HG02852 (cell line): Measurements from ENCODE around the gene MRPL58.
"Not testable (repeated sequence)": the region's sequence is repeated elsewhere in the genome, so short reads cannot be mapped to it uniquely, and the experiment has no call there.

Experiments used
- ATAC-seq: cut with Tn5 transposase; IDR thresholded peaks from one replicate; pipeline ENCODE4 v1.9.1; 2021; ENCODE audit warnings: mild to moderate bottlenecking, moderate library complexity; ENCODE audit not compliant: unreplicated experiment

The MRPL58 gene

DNA sequence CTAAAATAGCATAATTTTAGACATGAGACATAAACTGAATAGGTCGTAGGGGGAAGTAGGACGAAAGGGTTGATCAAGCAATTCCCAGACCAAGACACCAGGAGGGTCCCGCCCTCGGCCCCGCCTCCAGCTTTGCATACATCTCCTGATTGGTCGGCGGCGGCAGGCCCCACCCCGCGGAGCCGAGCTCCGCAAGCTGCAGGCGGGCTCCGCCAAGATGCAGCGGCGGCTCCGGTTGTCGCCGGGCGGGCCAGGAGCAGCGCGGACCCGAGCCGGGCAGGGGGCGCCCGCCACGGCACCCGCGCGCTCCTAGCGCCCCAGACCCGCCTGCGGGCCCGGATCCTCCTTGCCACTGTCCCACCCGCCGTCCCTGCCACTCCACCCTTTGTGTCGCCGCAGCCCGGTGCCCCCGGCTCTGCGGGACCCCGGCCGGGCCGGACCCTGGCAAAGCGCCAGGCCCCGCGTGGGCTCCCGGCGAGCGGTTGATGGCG, 25.0 kb upstream of the MRPL58 start, which contains the start of gene CDR2L:
TSS of gene CDR2L (plus strand) at position 215 of the 491 bp plus-strand sequence. CDS start 412 bp downstream, outside the sequence.
- peak; percentile 93 for ATAC-seq

DNA sequence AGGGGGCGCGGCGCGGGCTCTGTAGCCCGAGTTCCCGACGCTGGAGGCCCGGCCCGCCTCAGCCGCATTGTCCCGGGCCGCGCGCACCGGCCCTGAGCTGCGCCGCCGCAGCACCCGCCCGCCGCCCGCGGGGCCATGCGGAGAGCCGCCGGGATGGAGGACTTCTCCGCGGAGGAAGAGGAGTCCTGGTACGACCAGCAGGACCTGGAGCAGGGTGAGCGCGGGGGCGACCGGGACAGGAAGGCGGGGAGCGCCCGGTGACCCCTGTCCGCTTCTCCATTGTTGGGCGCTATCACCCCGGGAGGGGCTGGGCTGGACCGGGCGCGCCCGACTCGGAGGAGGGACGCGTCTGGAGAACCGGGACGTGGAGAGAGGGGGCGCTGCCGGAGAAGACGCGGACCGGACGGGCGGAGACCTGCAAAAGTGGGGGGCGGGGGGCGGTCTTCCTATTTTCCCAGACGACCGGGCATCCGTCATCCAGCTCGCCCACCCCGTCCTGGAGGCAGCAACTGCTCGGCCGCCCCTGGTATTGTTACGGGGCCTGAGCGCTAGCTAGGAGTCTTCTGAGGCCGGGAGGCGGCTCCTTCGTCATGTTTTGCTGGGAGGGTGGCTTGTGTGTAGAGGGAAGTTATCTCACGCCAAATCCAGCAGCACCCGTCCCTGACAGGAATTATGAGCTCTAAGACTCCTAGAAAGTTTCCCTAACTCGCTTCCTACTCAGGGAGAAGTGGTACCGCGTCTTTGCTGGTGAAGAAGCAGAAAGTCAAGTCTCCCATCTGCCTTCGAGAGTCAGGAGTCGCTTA, 24.4 kb upstream of the MRPL58 start:
- peak; percentile 34 for ATAC-seq

DNA sequence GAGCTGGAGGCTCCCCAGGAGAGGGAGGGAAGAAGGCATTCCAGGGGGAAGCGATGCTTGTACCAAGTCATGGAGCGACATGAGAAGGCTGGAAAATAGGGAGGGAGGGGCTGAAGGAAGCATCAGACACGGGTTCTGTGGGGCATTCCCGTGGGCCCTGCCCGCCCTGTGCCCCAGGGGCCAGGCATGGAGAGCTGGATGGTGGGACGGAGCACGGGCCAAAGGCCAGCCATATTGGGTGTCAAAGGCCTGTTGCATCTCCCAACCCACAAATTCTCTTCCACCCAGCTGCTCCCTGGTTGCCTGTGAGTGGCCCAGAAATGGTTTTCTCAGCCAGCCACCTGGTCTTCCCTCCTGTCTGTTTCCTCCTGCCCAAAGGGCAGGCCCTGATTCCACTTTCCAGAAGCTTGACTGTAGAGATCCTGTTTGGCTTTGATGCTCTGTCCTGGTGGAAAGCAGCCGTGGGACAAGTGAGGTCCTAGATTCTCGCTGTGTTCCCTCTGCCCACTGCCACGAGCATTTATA, 21.8 kb upstream of the MRPL58 start:
- no peak for ATAC-seq

GRCh38 chr17:74992223-74992622, 20.2 kb upstream of the MRPL58 start:
- no peak for ATAC-seq

DNA sequence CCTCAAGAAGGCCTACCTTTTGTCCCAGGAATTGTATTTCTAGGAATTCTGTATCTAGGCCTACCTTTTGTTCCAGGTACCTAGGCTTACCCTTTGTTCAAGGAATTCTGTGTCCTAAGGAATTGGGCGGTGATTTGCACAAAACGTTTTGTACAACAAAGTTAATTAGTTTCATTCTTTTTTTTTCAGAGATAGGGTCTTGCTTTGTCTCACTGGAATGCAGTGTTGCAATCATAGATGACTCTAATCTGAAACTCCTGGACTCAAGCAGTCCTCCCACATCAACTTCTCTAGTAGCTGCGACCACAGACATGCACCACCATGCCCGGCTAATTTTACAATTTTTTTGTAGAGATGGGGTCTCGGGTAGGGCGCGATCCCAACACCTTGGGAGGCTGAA, 18.0 kb upstream of the MRPL58 start:
- ATAC-seq = no peak

DNA sequence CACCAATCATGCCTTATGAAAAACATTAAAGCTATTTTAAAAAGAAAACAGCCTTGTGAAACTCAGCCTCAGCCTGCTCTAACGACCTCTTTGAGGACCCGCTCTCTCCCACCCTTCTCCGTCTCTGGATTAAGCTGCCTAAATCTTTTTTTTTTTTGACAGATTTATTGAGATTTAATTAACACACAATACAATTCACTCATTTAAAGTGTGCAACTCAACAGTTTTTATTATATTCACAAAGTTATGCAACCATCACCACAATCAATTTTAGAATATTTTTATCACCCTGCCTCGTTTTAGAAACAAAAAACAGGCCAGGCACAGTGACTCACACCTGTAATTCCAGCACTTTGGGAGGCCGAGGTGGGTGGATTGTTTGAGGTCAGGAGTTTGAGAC, 16.6 kb upstream of the MRPL58 start:
- ATAC-seq = no peak

DNA sequence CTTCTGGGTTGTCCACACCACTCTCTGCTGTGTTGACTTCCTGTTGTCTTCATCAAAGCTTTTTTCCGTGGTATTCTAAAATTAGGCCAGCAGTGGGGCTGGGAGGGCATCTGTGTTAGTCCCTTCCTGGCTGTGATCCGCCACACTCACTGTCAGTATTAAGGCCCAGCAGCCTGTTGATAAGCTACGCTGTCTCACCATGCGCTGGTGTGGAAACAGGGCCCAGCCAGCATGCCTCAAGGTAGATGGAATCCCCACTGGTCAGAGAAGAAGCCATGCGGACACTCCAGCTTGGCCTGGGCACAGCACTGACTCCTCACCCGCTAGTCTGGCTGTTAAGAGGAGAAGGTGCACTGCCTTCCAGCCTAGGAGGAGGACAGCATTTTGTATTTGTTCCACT, 13.7 kb upstream of the MRPL58 start:
- ATAC-seq = no peak

GRCh38 chr17:74999523-74999922, 12.9 kb upstream of the MRPL58 start:
- ATAC-seq = no peak

- ATAC-seq = no peak
Observed at GRCh38 chr17:75001915-75002843, 10.3 kb upstream of the MRPL58 start.

- no peak for ATAC-seq
Observed at GRCh38 chr17:75003070-75003956, 9.2 kb upstream of the MRPL58 start.

- ATAC-seq = no peak
Observed at GRCh38 chr17:75003957-75004355, 8.5 kb upstream of the MRPL58 start.

GRCh38 chr17:75004371-75004770, 8.1 kb upstream of the MRPL58 start:
- ATAC-seq = no peak

- ATAC-seq = no peak
Observed at GRCh38 chr17:75005291-75005690, 7.2 kb upstream of the MRPL58 start.

DNA sequence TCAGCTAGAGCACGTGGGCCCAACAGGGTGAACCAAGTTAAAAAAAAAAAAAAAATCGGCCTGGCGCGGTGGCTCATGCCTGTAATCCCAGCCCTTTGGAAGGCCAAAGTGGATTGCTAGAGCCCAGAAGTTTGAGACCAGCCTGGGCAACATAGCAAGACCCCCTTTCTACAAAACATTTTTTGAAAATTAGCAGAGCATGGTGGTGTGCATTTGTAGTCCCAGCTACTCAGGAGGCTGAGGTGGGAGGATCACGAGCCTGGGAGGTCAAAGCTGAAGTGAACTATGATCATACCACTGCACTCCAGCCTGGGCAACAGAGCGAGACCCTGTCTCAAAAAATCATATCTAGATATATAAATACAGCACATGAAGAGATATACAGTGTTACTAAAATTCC, 6.4 kb upstream of the MRPL58 start:
- not testable (repeated sequence) for ATAC-seq

DNA sequence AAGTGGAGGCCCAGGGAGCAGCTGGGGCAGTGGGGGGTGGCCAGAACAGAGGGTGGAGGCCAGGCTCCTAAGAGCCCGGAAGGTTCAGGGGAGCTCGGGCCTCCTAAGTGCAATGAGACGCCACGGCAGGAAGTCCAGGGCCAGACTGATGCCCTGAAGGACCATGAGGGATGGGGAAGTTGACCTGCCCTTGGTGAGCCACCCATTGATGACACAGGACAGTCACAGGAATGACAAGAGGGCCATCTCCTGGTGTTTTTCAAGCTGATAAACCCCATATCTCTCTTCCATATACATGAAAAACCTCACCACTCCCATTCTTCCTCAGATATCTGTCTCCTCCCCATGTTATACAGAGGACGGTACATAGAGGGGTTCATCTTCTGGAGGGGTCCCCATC, 5.8 kb upstream of the MRPL58 start:
- ATAC-seq = no peak

- ATAC-seq = no peak
Observed at GRCh38 chr17:75008373-75008772, 4.1 kb upstream of the MRPL58 start.

DNA sequence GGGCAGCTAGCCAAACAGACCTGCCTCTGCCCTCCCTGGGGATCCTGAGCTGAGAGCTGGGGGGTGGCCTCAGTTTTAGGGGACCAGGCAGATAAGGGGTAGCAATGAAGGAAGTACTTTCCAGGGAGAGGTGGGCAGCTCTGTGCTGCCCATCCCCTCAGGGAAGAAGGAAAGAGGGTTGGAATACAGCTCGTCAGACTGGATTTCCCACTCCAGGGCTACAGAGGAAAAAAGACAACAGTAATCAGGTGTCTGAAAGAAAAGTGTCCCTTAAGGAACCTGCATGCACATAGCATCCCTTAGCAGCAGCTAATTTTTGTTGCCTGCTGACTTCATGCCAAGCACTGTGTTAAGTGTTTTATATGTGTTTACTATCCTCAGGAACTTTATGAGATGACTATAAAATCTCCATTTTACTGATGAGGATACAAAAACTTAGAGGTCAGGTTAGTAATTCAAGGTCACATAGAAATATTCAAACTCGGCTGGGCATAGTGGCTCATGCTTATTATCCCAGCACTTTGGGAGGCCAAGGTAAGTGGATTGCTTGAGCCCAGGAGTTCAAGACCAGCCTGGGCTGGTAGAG, 3.2 kb upstream of the MRPL58 start:
- ATAC-seq = no peak

- no peak for ATAC-seq
Observed at GRCh38 chr17:75010683-75011400, 1.6 kb upstream of the MRPL58 start.

DNA sequence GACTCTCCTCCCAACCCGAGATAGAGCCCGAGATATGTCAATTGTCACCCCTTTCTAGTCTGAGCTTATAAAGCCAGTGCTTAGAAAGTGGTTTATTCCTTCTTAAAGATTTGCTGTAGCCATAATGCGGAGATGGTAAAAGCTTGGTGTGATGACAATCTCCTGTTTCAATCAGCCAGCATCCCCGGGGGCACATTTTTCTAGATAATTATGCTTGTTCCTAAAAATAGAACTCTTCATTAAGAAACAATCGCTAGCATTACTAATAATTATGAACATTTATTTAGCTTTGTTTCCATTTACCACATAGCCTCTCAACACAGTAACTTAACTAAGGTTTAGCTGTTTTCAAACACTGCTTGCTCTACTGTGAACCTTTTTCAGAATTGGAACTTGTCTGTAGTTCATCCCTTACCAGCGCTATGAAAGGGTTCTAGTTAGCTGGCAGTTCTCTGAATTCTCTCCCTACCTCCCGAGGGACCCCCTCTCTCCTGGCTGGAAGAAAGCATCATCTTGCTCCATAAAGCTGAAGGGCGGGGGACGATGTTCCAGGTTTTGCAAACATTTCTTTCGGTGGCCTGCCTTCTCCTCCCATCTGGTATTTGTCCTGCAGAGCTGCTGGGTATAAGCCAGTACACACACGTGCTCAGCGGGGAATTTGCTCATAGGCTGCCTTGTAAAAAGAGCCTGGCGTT, 922 bp upstream of the MRPL58 start:
- no peak for ATAC-seq
